H1 (cell line): ENCODE results near the gene ASIC2. TPM values are rescaled to one million over a fixed set of nuclear protein-coding genes. Genes with fewer than 3 reads are reported as not detected.

ENCODE experiments used
- CTCF ChIP-seq, 3 experiments: IDR thresholded peaks; 1 replicate in 2 of 3; 2 replicates in 1 of 3; pipeline versions ENCODE4 v1.5.1 to v1.6.1; 2011; ENCODE audit warnings: low read length in 3 of 3, mild to moderate bottlenecking in 3 of 3, inconsistent platforms in 2 of 3, low read depth in 1 of 3, moderate library complexity in 1 of 3; ENCODE audit not compliant: insufficient read depth in 1 of 3; ENCODE audit errors: control extremely low read depth in 1 of 3
- E2F6 ChIP-seq: IDR thresholded peaks from 2 replicates; pipeline ENCODE4 v1.6.1; 2012; ENCODE audit warnings: inconsistent platforms
- SIN3A ChIP-seq, 2 experiments: IDR thresholded peaks in 1 of 2; conservative IDR thresholded peaks in 1 of 2; 2 replicates each; pipeline ENCODE4 v1.6.1; 2011 to 2012; ENCODE audit warnings: low read length in 2 of 2, improper control_type of control experiment in 1 of 2, low read depth in 1 of 2, mild to moderate bottlenecking in 1 of 2
- YY1 ChIP-seq: IDR thresholded peaks from 2 replicates; pipeline ENCODE4 v1.6.1; 2011; ENCODE audit warnings: low read depth, mild to moderate bottlenecking, low read length
- polyA plus RNA-seq, 7 experiments: library from polyadenylated mRNA; depleted of rRNA in 3 of 7; stranded (reverse) in 5 of 7; unstranded in 2 of 7; fragments of >200 nt in 5 of 7; fragments of 200-250 nt in 2 of 7; gene quantifications; 1 replicate in 5 of 7; 2 replicates in 1 of 7; 4 replicates in 1 of 7; pipeline versions ENCODE4 v1.2.1 to v1.2.3, GENCODE V29; 2011 to 2013; ENCODE audit warnings: missing spikeins in 2 of 7, mixed read lengths in 2 of 7
- total RNA-seq: library from RNA; stranded (reverse); fragmentation: NEBNext Ultra II Directional; extraction: Animal tissue kit (Norgen Biotek cat#: 25700); gene quantifications from 2 replicates; pipeline ENCODE4 v1.2.1, GENCODE V29; 2021

The ASIC2 gene
- total and polyA plus RNA-seq, 2 of the 8 experiments (the other 6 are each of a cell fraction or from before 2014, with no cell fraction given), result 0.86 to 1.2 TPM

- no peak for TF ChIP-seq CTCF (IDR thresholded peaks at IDR 0.05; ENCODE audit: control extremely low read depth in 1 of 3, insufficient read depth in 1 of 3, low read depth in 1 of 3, low read length in 3 of 3)
- no peak for TF ChIP-seq SIN3A (conservative IDR thresholded peaks at IDR 0.05 in 1 of 2, IDR thresholded peaks at IDR 0.05 in 1 of 2; ENCODE audit: low read depth in 1 of 2, low read length in 2 of 2)
- no peak for TF ChIP-seq YY1
- no peak for TF ChIP-seq E2F6
These were observed 174.6 kb downstream of the ASIC2 start (continued) for GRCh38 chr17:33118391-33119075.
